Esophagus squamous epithelium (tissue), 5 donors: ENCODE data around the gene SH3PXD2B. TPM values are rescaled to one million over a fixed set of nuclear protein-coding genes. Genes with fewer than 3 reads are reported as not detected.
"Not testable (repeated sequence)": the region's sequence is repeated elsewhere in the genome, so short reads cannot be mapped to it uniquely, and the experiment has no call there.

Experiments
- DNase-seq: peaks from one replicate; lab custom pipeline; 2025; lab: John Stamatoyannopoulos, UW
- H3K27ac ChIP-seq, 4 donors: fragments of 200-600 bp; sonication (generic); one replicate each; pipeline ENCODE4 v1.5.1; 2016 to 2019; ENCODE audit warnings: mild to moderate bottlenecking in 1 of 4
- H3K27me3 ChIP-seq, 4 donors: fragments of 200-600 bp; sonication (generic); 1 replicate in 3 of 4; 2 replicates in 1 of 4; pipeline versions ENCODE4 v1.5.1 to v1.6.0; 2017 to 2021; ENCODE audit warnings: antibody characterized with exemption in 1 of 4
- H3K36me3 ChIP-seq, 3 donors: fragments of 200-600 bp; sonication (generic); one replicate each; pipeline ENCODE4 v1.5.1; 2016 to 2019
- H3K4me1 ChIP-seq, 3 donors: fragments of 200-600 bp; sonication (generic); one replicate each; pipeline ENCODE4 v1.5.1; 2017 to 2019
- H3K4me3 ChIP-seq, 4 donors: fragments of 200-600 bp; sonication (generic); 1 replicate in 3 of 4; 2 replicates in 1 of 4; pipeline ENCODE4 v1.5.1; 2016 to 2019; ENCODE audit warnings: mild to moderate bottlenecking in 2 of 4, moderate library complexity in 1 of 4
- H3K9me3 ChIP-seq, 3 donors: fragments of 200-600 bp; sonication (generic); one replicate each; pipeline ENCODE4 v1.5.1; 2016 to 2019
- POLR2A ChIP-seq, 4 donors: fragments of 450-650 bp; IDR thresholded peaks; one replicate each; pipeline ENCODE4 v1.6.1; 2017; ENCODE audit warnings: antibody characterized with exemption in 4 of 4, mild to moderate bottlenecking in 4 of 4, moderate library complexity in 3 of 4
- WGBS, 2 donors: methylation state at CpG; one replicate each; pipeline ENCODE4 v1.1.5; 2018; 5-methylcytosine and 5-hydroxymethylcytosine counted together
- intact Hi-C: fragments of 100-400 bp; cut with DNase I; formaldehyde crosslinking; loops from one replicate; pipeline ENCODE4 v1.15.0; 2022
- total RNA-seq, 4 donors: library from RNA; depleted of rRNA; stranded (reverse); fragments of >200 nt; gene quantifications; one replicate each; pipeline ENCODE4 v1.1.0, GENCODE V29; 2016
- TF ChIP-seq, protein P1 (sequence below), 6 experiments: fragments of 450-650 bp in 4 of 6; fragments of 200-600 bp in 2 of 6; sonication (generic) in 2 of 6; IDR thresholded peaks; one replicate each; pipeline ENCODE4 v1.5.1; 2016 to 2019; ENCODE audit warnings: antibody characterized with exemption in 6 of 6, mild to moderate bottlenecking in 4 of 6, moderate library complexity in 4 of 6
- donor health status: DM: yes; HTN: yes; CAD: no.

The SH3PXD2B gene
- total RNA-seq, 4 donors from 2014 or later, result 7.1 to 22.1 (median 13.8) TPM

DNA sequence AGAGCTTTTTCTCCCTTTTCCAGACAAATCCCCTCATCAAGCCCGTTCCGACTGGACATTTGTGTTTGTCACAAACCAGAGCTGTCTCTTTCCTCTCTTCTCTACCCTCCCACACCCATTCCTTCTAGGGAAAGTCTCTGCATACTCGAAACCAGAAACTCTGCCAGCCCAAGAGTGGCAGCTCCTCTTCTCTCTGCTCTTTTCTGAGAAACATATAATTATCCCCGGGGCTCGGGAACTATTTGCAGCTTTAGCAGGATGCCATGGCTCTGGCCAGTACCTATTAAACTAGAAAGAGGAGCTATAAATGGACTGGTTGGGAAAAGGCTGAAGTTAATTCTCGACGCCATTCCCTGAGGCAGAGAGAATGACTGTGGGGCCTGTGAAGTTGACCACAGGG lies 82.6 kb downstream of the SH3PXD2B start:
- no peak for TF ChIP-seq POLR2A (IDR thresholded peaks at IDR 0.05)
- TF ChIP-seq, protein P1, sequence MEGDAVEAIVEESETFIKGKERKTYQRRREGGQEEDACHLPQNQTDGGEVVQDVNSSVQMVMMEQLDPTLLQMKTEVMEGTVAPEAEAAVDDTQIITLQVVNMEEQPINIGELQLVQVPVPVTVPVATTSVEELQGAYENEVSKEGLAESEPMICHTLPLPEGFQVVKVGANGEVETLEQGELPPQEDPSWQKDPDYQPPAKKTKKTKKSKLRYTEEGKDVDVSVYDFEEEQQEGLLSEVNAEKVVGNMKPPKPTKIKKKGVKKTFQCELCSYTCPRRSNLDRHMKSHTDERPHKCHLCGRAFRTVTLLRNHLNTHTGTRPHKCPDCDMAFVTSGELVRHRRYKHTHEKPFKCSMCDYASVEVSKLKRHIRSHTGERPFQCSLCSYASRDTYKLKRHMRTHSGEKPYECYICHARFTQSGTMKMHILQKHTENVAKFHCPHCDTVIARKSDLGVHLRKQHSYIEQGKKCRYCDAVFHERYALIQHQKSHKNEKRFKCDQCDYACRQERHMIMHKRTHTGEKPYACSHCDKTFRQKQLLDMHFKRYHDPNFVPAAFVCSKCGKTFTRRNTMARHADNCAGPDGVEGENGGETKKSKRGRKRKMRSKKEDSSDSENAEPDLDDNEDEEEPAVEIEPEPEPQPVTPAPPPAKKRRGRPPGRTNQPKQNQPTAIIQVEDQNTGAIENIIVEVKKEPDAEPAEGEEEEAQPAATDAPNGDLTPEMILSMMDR (IDR thresholded peaks at IDR 0.05), result no peak
- no peak overlapping the region for H3K27ac ChIP-seq
- peaks cover 0 to 34% (median 9%) of the 10 kb centered on the region in 3 donors for H3K36me3 ChIP-seq
- H3K27me3 ChIP-seq, result no peaks in the 10 kb centered on the region
- intact Hi-C loops, result no loop called here
- DNase-seq, result no peak
- H3K4me3 ChIP-seq, result no peak overlapping the region
- 85 to 95% methylated on average over 7 of the region's 7 CpGs for WGBS, 2 donors
- no peaks in the 10 kb centered on the region for H3K4me1 ChIP-seq
- H3K9me3 ChIP-seq, result peaks cover 0 to 11% (median 0%) of the 10 kb centered on the region in 3 donors

DNA sequence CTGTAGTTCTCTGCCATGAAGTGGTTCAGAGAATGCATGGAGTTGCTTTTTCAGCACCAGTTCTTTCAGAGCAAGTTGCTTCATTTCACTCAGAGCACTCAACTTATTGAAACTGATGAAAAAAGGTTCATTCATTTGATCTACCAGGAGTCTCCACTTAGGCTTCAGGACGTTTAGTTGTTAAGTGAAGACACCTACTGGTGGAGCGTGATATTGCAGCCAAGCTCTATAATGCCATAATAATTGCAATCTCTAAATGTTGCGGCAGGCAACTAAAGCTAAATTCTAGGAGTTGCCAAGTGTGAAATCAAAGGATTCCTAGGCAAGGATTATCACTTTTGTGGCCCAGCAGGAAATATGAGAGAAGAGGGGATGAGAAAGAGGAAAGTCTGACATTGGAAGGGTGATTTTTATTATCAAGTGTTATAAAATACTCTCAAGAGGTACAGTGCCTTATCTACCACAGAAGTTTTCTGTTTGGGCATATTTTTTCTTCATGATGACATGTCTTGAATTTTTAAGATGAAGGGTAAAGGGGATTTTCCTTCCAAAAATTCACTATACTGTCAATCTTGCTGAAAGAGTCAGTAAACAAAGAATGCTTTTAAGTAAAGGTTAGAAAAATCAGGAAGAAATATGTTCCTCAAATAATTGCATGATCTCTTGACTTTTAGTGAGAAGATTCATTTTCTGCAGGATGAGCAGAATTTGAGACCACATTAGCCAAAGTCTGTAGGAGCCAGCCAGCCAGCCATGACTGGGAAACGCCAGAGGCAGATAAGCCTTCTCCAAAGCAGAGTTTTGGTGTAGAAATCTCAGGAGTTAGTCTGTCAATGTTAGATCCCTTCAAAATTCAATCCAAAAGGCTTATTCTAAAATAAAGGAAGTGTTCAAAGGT lies 83.4 kb downstream of the SH3PXD2B start:
- Histone ChIP-seq H3K4me3 (no peak overlapping the region), H3K36me3 (peaks cover 0 to 27% (median 9%) of the 10 kb centered on the region in 3 donors), H3K4me1 (no peaks in the 10 kb centered on the region), H3K27me3 (no peaks in the 10 kb centered on the region), H3K27ac (no peak overlapping the region), H3K9me3 (peaks cover 0 to 11% (median 0%) of the 10 kb centered on the region in 3 donors)
- intact Hi-C loops, result no loop called here
- TF ChIP-seq, protein P1 (IDR thresholded peaks at IDR 0.05), result peak; percentile 29 to 82 (median 47)
- no peak for TF ChIP-seq POLR2A (IDR thresholded peaks at IDR 0.05)
- 56 to 63% methylated on average over 4 of the region's 4 CpGs for WGBS, 2 donors
- DNase-seq, result no peak

DNA sequence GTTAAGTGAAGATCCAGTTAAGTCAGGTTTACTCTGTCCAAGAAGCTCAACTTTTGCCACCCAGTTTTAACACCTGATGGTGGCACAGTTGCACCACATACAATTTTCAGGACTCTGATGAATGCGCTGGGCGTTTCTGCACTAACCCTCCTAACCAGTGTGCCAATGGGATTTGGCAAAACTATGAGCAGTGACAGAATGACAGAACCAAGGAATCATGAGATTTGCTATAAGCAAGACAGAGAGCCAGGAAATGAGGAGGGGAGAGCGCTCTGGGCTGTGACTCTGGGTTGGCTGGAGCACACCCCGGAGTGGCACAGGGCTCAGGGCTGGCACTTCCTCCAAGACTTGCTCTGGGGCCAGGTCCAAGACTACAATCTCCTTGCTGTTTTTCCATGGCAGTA lies 84.1 kb downstream of the SH3PXD2B start:
- no peaks in the 10 kb centered on the region for H3K27me3 ChIP-seq
- peaks cover 0 to 32% (median 9%) of the 10 kb centered on the region in 3 donors for H3K36me3 ChIP-seq
- H3K4me3 ChIP-seq, result no peak overlapping the region
- H3K9me3 ChIP-seq, result peaks cover 0 to 11% (median 0%) of the 10 kb centered on the region in 3 donors
- TF ChIP-seq POLR2A (IDR thresholded peaks at IDR 0.05), result no peak
- TF ChIP-seq, protein P1 (IDR thresholded peaks at IDR 0.05), result no peak
- H3K4me1 ChIP-seq, result no peaks in the 10 kb centered on the region
- no peak overlapping the region for H3K27ac ChIP-seq
- intact Hi-C loops, result no loop called here
- 74 to 80% methylated on average over 2 to 4 of the region's 4 CpGs for WGBS, 2 donors
- no peak for DNase-seq

DNA sequence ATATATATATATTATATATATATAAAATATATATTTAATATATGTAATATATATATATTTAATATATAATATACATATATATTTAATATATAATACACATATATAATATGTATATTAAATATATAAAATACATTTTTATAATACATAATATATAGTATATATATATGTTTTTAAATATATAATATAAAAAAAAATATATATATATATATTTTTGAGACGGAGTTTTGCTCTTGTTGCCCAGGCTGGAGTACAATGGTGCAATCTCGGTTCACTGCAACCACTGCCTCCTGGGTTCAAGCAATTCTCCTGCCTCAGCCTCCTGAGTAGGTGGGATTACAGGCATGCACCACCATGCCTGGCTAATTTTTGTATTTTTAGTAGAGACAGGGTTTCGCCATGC lies 85.6 kb downstream of the SH3PXD2B start:
- peaks cover 0 to 32% (median 9%) of the 10 kb centered on the region in 3 donors for H3K36me3 ChIP-seq
- intact Hi-C loops, H3K4me1 ChIP-seq, H3K27me3 ChIP-seq, H3K27ac ChIP-seq, H3K4me3 ChIP-seq, DNase-seq: not testable (repeated sequence)
- 95 to 98% methylated on average over 3 of the region's 3 CpGs for WGBS, 2 donors
- peaks cover 0 to 11% (median 0%) of the 10 kb centered on the region in 3 donors for H3K9me3 ChIP-seq

DNA sequence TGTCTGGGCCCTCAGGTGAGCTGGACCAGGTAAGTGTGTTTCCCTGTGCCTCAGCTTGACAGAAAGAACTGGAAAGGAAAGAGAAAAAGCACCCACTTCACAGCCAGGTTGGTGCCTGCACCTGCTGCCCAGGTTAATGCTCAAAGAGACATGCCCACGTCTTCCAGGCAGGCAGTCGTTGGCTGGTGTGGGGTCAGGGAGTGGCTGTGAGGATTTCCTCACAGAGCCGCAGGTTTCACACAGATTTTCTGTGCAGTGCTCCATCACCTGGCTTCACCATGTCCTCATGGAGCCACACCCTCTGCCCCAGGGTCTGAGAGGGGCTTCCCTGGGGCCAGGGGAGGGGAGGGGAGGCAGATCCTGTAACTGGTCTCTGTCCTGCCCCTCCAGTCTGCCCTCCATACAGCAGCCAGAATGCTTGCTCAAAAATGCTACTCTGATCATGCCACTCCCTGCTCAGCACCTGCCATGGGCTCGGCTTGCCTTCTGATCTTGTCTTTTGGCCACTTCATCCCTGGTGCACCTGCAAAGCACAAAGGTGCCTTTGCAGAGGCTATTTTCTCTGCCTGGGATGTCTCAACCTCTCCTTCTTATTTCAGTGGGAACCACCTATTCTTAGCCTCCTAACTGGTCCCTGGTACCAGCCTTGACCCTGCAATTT lies 88.2 kb downstream of the SH3PXD2B start:
- 75 to 93% methylated on average over 1 of the region's 4 CpGs for WGBS, 2 donors
- no peak for TF ChIP-seq POLR2A (IDR thresholded peaks at IDR 0.05)
- TF ChIP-seq, protein P1 (IDR thresholded peaks at IDR 0.05), result no peak
- Histone ChIP-seq H3K36me3 (peaks cover 0 to 34% (median 0%) of the 10 kb centered on the region in 3 donors), H3K27me3 (no peaks in the 10 kb centered on the region), H3K9me3 (peaks cover 0 to 4% (median 0%) of the 10 kb centered on the region in 3 donors), H3K4me1 (peaks cover 0 to 8% (median 0%) of the 10 kb centered on the region in 3 donors), H3K27ac (no peak overlapping the region), H3K4me3 (no peak overlapping the region)
- no peak for DNase-seq
- intact Hi-C loops, result no loop called here
